Peyer's patch (tissue), 4 donors: Measurements from ENCODE around the gene HDAC4.

Experiments used
- CTCF ChIP-seq, 6 experiments: fragments of 450-650 bp in 4 of 6; fragments of 200-600 bp in 2 of 6; sonication (generic) in 1 of 6; IDR thresholded peaks; one replicate each; pipeline ENCODE4 v1.5.1; 2017 to 2019; ENCODE audit warnings: antibody characterized with exemption in 6 of 6, mild to moderate bottlenecking in 3 of 6, moderate library complexity in 1 of 6
- POLR2A ChIP-seq, 2 donors: fragments of 450-650 bp; IDR thresholded peaks; one replicate each; pipeline ENCODE4 v1.5.1; 2017; ENCODE audit warnings: antibody characterized with exemption in 2 of 2, mild to moderate bottlenecking in 2 of 2, moderate library complexity in 2 of 2

- TF ChIP-seq CTCF (IDR thresholded peaks at IDR 0.05) = no peak
- no peak for TF ChIP-seq POLR2A (IDR thresholded peaks at IDR 0.05)
Observed at GRCh38 chr2:239006622-239007285, 394.1 kb downstream of the HDAC4 start.
